HG02642 (cell line): ENCODE data around the gene DTWD2.

Source experiments
- ATAC-seq: cut with Tn5 transposase; IDR thresholded peaks from one replicate; pipeline ENCODE4 v1.9.1; 2021; ENCODE audit warnings: mild to moderate bottlenecking; ENCODE audit not compliant: unreplicated experiment, poor library complexity

Gene DTWD2

DNA sequence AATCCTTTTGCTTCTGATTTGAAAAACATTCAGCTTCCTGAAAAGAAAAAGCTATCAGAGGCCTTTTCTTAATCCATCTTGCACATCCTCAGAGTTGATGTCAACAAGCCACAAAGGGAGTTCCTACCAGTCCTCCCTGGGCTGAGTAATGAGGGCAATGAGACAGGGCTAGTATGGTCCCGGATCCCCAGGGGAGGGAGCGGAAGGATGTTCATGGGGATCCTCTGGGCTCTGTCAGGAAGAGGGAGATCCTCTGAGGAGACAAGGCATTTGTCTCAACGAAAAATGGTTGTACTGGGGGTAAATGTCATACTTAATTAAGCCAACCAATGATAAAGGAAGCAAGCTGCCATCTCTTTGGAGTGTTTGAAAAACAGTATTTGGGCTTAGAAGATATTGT lies 195.3 kb downstream of the DTWD2 start:
- ATAC-seq = no peak

GRCh38 chr5:118791926-118792734 lies 196.2 kb downstream of the DTWD2 start:
- ATAC-seq = peak; percentile 93

DNA sequence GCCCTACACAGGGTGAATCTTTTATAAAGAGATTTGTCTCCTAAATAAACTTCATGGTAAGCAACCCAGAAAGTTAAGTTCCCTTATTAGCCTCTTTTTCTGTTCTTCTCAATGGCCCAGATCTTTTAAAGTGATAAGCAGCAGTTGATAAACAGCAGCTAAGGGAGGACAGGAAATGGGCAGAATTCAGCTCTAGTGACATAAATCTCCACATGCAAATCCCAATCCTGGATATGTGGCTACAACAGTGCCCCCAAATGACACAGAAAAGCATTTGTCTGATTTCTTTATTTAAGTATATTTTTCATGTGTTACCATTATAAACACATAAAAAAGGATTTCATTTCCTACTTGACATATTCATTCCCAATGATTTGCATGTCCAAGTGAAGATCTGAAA lies 199.0 kb downstream of the DTWD2 start:
- ATAC-seq = no peak

DNA sequence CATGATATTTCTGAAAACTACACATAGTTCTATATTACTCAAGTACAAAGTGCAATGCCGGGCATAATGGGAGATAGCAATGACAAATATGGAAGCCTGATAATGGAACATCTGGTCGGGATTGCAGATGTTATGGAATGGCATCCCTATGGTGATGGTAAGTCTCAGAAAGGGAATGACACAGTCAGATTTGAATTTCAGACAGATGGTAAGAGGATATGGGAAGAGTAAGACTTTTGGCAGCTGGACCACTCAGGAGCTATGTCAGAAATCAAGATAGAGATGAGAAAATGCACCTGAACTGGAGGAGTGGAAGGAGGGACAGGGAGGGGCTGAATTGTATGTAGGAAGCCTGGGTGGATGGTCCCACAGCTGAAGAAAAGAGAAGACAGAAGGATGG lies 200.0 kb downstream of the DTWD2 start:
- ATAC-seq = no peak
